ENCODE data around the gene PTPN20.

PTPN20 gene

DNA sequence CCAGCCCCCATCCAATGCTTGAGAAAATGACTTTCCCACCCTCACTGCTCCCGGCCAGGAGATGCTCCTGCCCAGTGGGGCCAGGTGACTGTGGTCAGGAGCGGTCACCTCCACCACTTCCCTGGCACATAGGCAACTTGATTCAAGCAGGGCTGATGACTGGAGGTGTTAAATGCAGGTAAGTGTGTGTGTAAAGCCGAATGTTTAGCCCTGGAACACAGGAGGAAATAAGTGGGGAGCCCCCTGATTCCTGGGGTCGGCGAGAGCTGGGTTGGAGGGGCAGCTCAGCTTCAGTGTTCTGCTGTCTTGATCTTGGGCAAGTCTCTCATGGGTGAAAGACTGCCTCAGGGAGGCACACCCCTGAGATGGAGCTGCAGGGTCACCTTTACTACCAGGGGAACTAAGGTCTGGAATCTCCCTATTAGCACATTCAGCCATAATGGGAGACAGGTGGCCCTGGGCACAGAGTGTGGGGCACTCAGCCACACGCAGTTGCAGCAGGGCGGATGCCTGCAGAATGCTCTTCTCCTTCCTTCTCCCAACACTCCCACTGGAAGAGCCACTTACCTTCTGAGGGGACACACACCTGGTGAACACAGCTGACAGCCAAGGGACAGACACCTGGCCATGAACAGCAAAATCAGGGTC lies 124.1 kb downstream of the PTPN20 start:
- DNase-seq (ENCODE audit: low read depth) = no peak

DNA sequence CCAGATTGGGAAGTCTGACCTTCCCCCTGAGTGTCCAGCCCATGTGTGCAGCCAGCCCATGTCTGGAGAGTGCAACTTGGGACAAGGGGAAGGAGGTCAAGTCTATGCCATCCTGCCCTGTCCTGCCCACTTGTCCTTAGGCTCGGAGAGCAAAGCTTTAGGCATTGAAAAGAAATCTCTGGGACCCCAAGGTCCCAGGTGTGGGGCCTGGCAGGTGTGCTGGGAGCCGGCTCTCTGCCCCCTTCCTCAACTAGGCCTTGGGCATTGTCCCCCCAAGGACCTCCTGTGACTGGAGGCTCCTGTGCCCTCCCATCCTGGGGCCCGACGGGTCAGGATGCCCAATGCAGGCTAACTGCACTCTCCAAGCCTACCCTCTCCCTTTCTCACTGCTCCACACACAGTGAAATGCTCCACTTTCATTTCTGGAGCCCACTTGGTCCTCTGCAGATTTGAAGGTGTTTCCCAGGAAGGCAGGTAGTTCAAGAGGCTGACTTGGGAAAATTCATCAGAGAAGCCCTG lies 124.7 kb downstream of the PTPN20 start:
- DNase-seq (ENCODE audit: low read depth) = no peak

DNA sequence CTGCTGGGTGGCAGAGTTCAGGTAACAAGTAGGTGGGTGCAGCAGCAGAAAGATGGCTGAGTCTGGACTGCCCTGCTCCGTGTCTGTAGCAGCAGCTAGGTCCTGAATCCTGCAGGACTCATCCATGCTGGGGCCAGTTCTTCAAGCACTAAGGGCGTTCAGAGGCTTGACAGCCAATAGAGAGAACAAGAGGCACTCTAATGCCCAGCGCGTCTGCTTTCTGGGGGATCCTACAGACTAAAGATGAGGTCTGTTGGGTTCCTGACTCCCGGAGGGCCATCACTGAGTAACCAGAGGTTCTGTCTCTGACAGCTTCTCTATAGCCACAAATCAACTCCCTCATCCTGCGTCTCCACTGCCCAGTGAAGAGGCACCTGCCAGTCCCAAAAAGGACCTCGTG lies 125.5 kb downstream of the PTPN20 start:
- no peak for DNase-seq (ENCODE audit: low read depth)

DNA sequence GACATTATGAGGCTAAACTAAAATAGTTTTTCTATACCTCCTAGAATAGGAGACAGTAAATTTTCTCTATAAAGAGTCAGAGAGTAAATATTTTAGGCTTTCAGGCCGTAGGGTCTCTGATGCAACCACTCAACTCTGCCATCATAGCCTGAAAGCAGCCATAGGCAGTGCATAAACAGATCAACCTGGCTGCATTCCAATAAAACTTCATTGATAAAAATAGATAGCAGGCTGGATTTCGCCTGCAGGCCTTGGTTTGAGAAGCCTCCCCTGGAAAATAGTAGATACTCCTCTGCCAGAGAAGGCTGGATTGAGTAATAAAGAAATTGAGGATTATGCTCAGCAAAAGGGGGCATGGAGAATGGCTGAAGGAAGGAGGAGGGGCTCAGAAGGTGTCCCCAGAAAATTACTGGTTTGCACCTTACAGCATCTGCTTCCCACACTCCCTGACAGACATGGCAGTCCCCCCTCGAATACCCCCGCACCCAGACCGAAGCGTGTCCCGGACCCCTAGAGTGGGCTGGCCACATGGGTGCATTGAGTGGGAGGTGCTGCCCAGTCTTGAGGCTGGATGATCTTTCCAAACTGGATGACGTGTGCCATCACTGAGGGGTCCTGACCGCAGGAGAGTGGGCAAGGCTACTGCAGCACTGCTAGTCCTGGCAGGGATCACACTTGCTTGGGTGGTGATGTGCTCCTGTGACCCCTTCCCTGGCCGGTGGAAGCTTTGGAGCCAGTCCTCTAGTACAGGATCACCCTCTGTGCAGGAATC lies 126.6 kb downstream of the PTPN20 start:
- DNase-seq (ENCODE audit: low read depth) = no peak

DNA sequence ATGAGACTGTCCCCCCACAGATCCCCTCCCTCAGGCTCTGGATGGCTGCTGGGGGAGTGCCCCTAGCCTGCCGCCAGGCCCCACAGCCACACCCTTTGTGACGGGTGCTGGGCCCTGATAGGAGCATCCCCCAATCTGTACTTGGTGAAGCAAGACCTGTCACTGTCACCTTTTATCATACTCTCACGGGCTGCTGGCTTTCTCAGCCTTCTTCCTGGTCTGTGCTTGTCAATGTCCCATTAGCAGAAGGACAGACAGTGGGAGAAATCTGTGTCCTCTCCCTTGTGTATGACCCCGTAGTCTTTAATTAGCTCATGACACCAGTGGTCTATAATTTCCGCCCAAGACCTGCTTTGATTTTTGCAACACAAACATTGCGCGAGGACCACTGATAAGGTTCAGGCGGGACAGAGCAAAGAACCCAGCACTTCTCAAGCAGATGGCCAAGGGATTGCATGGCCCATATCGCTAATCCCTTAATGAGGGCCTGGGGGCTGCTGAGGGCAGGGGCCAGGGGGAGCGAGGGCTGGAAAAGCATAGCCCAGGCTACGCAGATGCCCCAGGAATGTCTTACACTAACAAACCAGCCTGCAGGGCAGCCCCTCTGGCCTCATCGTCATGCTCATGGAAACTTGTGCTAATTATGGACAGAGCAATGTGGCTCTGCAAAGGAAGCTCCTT lies 127.8 kb downstream of the PTPN20 start:
- DNase-seq (ENCODE audit: low read depth) = no peak

DNA sequence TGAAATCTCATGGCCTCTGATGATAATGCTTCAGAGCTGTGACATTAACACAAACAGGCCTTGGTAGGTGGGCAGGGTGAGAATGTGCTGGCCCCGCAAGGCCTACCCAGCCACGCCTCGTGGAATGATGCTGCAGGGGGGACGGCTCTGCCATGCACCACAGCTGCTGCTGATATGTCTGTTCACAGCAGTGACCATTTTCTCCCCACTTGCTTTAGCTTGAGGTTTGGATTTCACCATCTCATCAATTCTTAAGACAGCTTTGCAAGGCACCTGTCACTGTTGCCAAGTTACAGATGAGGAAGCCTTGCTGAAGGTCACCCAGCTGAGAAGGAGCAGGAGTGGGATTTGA lies 128.3 kb downstream of the PTPN20 start:
- no peak for DNase-seq (ENCODE audit: low read depth)

DNA sequence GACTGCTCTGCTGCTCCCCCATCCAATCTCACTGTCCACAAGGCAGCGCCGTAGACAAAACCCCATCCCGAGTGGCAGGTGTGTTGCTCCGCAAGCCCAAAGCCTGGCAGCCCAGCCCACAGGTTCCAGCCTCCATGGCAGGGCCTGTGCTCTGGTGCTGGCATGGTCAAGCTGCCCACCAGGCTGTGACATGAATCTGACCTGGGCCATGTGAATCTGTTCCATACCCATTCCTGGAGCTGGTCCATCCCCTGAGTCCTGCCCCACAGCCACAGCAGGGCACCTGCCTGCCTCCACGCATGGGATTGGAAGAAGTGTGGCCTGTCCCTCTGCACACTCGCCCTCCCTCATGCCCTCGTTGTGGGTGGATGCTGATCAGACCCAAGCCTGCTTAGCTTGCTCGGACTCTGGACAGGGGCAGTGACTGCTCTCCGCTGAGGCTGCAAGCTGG lies 128.8 kb downstream of the PTPN20 start:
- no peak for DNase-seq (ENCODE audit: low read depth)

DNA sequence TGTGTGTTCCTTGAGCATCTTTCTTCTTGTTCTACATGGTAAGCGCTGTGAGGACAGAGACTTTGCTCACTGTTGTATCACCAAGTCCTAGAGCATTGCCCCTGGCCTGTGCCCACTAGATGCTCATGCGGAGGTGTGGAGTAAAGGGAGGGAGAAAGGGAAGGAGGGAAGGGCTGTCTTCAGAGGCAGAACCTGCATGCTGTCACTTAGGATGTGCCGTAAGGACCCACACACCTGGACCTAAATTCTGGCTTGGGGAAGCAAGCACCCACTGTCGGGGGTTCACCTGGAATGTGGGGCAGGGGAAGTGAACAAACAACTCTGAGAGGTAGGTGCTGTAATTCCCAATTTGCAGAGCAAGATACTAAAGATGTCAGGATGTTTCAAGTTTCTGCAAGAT lies 129.5 kb downstream of the PTPN20 start:
- DNase-seq (ENCODE audit: low read depth) = no peak

DNA sequence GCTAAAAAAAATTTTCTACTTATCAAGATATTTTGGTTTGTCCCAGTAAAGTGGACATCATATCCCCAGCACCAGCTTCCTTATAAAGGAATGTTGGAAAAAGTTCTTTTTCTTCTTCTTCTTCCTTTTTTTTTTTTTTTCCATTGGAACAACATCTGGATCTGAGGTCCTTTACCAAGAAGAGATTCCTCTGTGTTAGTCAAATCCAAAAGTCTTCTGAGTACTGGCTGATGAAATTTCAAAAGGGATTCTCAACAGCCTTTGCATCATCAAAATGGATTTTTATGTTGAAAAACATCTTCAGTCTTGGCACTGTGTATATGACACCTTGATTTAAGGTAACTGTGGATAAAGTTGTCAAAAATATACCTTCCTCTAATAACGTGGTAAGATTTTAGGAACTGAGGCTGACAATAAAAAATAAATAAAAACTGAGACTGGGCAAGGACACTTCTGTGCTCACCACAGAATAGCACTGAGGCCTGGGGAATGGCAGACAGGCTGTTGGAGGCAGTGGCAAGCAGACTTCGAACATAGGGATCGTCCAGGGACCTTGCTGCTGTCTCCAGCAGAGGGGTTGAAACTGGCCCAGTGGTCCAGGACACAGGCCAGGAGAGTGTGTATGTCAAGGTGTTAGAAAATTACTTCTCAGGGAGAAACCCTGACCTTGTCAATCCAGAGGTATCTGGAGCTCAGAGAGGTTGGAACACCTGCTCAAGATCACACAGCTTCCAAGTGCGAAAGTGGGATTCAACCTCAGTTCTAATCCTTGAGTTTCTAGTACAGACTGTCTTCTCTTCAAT lies 130.4 kb downstream of the PTPN20 start:
- DNase-seq (ENCODE audit: low read depth) = no peak

DNA sequence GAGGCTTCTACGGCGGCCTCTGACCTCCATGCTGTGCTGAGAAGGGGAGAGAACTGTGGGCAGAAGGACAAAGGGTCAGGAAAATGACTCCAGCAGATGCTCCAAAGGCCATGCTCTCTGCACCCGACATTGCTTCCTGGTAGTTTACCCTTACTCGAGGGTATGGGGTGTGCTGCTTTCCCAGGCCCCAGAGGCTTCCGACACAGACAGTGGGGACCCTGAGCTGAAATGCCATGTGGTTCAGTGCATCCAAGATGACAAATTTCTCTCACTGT lies 130.9 kb downstream of the PTPN20 start:
- DNase-seq (ENCODE audit: low read depth) = no peak

DNA sequence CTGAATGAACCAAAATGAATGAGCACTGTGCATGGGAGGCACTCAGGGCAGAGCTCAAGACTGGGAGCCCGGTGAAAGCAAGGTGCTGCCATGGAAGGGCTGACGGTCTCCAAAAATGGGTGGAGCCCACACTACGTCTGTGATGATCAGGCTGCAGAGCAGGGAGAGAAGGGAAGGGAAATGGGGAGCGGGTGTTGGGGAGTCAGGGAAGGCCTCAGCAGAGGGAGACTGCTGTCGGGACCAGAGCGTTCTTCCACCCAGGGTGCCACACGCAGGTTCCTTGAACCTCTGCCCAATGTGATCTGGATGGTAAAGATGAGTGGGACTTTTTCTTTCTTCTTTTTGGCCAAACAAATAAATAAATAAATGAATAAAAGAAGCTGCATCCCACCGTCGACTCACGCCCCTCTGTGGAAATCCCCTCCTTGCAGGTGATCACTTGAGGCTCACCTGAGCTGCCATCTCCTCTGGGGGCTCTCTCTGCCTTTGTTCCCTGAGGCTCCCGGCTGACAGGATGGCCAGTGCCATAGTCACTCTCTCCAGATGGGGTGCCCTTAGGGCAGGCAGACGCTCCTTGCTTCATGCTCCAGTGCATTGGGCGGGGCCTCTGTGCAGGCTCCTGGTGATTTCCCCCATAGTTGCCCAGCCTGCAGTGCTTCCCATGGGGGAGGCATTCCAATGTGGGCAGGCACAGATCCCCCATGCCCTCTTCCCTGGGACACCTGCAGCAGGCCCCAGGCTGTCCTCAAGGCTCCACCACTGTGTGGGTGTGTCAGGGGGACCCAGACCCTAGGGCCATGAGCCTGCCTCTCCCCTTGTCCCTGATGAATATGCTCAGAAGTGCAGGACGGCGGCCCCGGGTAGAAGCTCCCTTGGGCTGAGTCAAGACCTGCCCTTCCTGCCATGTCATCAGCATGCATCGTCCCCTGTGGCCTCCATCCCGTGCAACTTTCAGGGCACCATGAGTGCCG lies 131.8 kb downstream of the PTPN20 start:
- no peak for DNase-seq (ENCODE audit: low read depth)

DNA sequence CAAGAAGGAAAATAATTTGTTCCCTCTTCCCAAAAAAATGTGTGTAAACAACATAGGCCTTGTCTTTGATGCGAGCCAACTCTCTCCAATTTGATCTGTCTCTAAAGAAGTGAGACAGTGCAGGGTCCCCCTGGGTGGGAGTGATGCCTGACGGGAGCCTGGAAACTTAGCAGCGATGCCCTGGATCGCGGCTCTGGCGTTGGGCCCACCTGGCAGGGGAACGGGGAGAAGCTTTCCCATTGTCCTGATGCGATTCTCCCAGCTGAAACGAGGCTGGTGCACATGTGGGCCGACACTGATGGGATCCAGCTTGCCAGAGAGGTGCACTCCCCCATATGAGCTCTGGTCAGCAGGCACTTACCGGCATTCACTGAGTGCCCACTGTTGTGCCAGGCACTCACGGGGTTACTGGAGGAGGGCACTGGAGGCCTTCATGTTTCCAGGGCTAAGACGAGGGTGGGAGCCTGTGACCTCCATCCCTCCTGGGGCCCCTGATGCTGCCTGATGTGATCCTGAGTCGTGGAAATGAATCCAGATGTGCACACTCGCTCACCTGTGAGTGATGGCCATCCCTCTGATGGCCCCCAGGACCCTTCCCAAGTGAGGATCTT lies 132.8 kb downstream of the PTPN20 start:
- no peak for DNase-seq (ENCODE audit: low read depth)

DNA sequence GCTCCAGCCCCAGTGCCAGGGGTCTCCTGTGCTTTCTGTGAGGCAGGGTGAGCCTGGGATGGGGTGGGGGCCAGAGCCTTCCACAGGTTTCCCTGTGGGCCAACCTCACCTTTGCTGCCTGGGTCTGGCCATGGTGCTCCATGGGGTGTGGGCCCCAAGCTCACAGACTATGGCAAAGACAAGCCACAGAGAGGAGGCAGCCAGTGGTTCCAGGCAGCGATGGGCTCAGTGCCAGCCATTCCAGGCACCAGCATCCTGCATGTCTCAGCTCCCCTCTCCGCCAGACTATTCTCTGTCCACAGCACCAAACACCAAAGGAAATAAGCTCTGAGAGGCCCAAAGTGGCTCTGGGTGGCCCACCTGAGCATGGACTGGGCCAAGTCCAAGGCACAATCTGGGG lies 133.5 kb downstream of the PTPN20 start:
- DNase-seq (ENCODE audit: low read depth) = no peak

DNA sequence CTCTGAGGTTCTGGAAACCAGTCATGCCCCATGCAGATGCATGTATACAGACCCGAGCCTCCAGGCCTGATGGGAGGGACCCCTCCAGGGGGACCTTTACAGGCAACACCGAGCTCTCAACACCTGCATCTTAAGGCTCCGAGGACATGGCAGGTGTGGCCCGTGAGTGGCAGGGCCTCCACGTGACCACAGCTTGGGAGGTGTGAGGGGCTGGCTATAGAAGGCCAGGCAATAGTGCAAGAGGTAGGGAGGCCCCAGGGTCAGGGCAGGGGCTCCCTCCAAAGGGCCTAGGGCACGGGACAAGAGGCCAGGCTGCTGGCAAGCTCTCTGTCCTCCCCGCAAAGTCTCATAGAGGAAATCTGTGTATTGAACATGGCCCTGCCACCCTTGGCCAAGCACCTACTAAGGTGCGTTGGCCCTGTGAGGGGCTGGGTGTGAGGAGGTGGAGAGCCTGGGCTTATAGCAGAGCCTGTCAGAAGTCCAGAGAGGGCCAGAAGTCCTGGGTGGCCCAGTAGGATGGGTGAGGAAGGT lies 134.2 kb downstream of the PTPN20 start:
- DNase-seq (ENCODE audit: low read depth) = no peak

DNA sequence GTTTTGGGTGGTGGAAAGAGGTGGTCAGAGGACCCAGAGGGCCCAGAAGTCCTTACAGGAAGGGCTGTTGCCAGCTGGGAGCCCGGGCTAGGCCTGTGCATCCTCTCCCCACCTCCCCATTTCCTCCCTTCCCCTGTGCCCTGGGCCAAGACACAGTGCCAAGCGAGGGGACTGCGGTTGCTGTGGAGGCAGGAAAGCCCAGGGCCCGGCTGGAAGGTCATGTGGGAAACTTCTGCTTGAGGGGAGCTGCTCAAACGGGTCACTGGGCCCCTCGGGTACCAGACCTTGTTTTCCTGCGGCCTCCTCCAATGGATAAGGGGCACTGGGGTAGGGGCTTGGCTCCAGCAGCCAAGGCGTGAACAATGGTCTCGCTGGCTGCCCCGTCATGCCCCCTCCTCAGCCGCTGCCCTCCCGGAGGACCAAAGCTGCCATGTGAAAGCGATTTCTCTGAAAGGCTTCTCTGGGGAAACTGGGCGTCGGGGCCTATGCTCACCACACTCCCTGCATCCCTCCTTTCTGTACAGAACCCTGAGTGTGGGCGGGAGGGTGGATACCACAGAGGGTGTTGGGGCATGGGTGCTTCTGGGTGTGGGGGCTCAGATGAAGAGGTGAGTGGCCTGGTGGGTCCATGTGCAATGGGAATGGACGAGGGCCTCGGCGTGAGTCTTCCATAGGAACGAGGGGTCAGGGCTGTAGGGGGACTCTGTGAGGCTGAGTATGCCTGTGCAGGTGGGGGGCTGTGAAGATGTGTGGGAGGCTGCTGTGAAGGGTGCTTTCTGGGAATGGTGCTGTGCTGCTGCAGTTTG lies 135.3 kb downstream of the PTPN20 start:
- DNase-seq (ENCODE audit: low read depth) = no peak

DNA sequence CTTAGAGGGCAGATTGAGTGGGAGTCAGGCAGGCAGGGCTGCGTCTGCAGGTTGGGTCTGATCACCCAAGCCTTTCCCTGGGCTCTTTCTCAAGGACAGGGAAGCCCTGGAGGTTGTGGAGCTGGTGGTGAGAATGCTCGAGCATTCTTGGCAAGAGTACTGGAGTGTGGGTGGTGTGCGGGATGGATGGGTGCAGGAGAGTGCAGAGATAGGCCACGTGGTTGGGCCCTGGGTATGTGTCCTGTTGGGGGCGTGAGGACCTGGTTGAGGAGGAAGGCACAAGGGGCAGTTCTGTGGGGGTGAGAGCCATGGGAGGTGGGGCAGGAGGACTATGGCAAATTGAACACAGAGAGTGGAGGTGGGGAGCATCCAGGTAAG lies 135.9 kb downstream of the PTPN20 start:
- no peak for DNase-seq (ENCODE audit: low read depth)

DNA sequence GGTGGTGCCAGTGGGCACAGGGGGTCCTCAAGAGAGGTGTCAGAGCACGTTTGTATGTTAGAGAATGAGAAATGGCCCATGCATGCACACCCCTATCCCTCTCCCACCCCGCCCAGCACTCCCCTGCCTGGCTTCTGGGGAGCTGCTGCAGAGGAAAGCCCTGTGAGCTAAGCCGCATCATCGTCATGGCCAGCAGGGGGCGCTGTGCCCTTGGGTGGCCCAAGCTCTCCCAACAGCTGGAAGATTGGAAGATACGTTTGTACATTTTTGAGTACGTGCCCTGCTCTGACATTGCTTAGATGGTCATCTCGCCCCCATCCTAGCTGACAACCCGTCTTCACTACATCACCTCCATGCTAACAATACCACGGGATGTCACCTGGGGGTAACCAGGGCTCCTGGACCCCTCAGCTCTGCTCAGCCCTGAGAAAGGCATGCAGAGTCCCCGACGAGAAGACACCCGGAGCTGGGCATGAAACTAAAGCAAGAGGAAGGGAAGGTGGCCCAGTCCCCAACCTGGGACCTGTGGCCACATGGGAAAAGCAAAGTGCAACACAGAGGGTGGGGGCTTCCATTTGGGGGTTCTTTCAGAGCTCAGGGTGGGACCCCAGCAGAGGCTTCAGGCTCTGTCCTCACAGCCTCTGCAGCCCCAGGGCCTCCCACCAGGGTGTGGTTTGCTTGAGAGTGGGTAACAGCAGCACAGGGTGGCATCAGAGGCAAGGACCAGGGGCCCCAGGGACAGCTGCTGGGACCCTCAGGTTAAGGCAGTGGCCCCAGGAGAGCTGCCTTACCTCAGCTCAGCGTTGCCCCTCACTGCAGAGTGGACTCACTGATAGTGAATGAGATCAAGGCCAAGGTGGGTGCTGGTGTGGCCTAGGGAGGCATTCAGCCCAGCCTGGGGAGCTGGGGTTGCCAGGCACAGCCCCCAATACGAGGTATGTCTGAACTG lies 136.6 kb downstream of the PTPN20 start:
- DNase-seq (ENCODE audit: low read depth) = peak; percentile 59

DNA sequence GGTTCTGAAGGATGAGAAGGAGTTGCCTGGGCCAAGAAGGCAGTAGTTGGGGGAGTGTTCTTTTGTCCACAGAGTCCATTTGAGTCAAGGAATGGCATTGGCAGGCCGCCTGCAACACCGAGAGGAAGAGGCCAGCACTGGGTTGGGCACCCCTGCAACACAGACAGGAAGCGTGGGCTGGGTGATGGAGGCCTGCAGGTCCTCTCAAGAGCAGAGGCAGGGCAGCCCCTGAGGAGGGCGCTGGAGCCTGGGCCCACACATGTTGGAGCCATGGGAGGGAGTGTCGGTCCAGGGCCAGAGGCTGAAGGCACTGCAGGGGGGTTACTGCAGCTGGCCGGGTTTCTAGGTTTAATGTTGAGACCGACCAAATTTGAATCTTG lies 137.3 kb downstream of the PTPN20 start:
- DNase-seq (ENCODE audit: low read depth) = no peak

Data from amniotic epithelial cell (primary cell).